ENCODE results near the gene IL25. TPM values are rescaled to one million over a fixed set of nuclear protein-coding genes. Genes with fewer than 3 reads are reported as not detected.
"Not testable (repeated sequence)": the region's sequence is repeated elsewhere in the genome, so short reads cannot be mapped to it uniquely, and the experiment has no call there.

IL25 gene
- total RNA-seq, 2 experiments from 2014 or later, result not detected

- H3K27me3 Mint-ChIP-seq (ENCODE audit: low read depth); H3K36me3 Mint-ChIP-seq (ENCODE audit: low read depth); intact Hi-C loops (cut with micrococcal nuclease); DNase-seq; H3K9me3 Mint-ChIP-seq; H3K27ac Mint-ChIP-seq; CTCF ChIA-PET; H3K4me3 Mint-ChIP-seq; H3K4me1 Mint-ChIP-seq (ENCODE audit: low read depth): not testable (repeated sequence)
Measured at GRCh38 chr14:23425798-23426197, 53.2 kb downstream of the IL25 start.

Small RNA genes within 50 kb of the gene (microRNA-seq; reads per million reads assigned to microRNA genes)
- gene MIR208A (ENCODE audit: borderline microRNAs expressed, borderline replicate concordance), result not detected
- gene MIR208B (ENCODE audit: borderline microRNAs expressed, borderline replicate concordance), result not detected

Other genes with a start within 250 kb of the IL25 start
- 1 to 10 TPM in 1 of 2 experiments, under 1 TPM in 1; 0.79 to 1.1 TPM for gene SLC7A8, start 189.1 kb upstream of the IL25 start, total RNA-seq
- not detected for gene RNF212B, start 134.9 kb upstream of the IL25 start, total RNA-seq
- gene HOMEZ, start 86.7 kb upstream of the IL25 start, total RNA-seq, result 1 to 10 TPM; 6.3 to 7.8 TPM
- gene PPP1R3E, start 70.0 kb upstream of the IL25 start, total RNA-seq, result 10 to 100 TPM; 14.7 to 15.8 TPM
- gene BCL2L2, start 66.0 kb upstream of the IL25 start, total RNA-seq, result 1 to 10 TPM in 1 of 2 experiments, under 1 TPM in 1; 0.60 to 1.5 TPM
- gene PABPN1, start 51.4 kb upstream of the IL25 start, total RNA-seq, result 100 to 1,000 TPM; 194 to 204 TPM
- 1 to 10 TPM; 3.5 to 4.8 TPM for gene SLC22A17, start 19.9 kb upstream of the IL25 start, total RNA-seq
- not detected for gene EFS, start 7.6 kb upstream of the IL25 start, total RNA-seq
- not detected for gene CMTM5, start 4.2 kb downstream of the IL25 start, total RNA-seq
- gene MYH6, start 35.5 kb downstream of the IL25 start, total RNA-seq, result not detected
- not detected for gene MYH7, start 62.9 kb downstream of the IL25 start, total RNA-seq
- 10 to 100 TPM; 38.9 to 40.8 TPM for gene NGDN, start 96.9 kb downstream of the IL25 start, total RNA-seq
- under 1 TPM; 0.36 to 0.57 TPM for gene ZFHX2, start 179.0 kb downstream of the IL25 start, total RNA-seq
- 1 to 10 TPM; 6.2 to 6.6 TPM for gene THTPA, start 183.5 kb downstream of the IL25 start, total RNA-seq
- 100 to 1,000 TPM; 205 to 216 TPM for gene AP1G2, start 195.0 kb downstream of the IL25 start, total RNA-seq
- gene JPH4, start 206.0 kb downstream of the IL25 start, total RNA-seq, result under 1 TPM in 1 of 2 experiments, not detected in 1; 0.05 TPM

Data from activated naive CD4-positive, alpha-beta T cell treated with anti-CD3 and anti-CD28 coated beads for 36 hours (primary cell).